ENCODE results near the gene KIAA0232. TPM values are rescaled to one million over a fixed set of nuclear protein-coding genes. Genes with fewer than 3 reads are reported as not detected.

The KIAA0232 gene
- total and polyA plus RNA-seq, 10 donors = 3.2 to 50.6 (median 34.5) TPM

DNA sequence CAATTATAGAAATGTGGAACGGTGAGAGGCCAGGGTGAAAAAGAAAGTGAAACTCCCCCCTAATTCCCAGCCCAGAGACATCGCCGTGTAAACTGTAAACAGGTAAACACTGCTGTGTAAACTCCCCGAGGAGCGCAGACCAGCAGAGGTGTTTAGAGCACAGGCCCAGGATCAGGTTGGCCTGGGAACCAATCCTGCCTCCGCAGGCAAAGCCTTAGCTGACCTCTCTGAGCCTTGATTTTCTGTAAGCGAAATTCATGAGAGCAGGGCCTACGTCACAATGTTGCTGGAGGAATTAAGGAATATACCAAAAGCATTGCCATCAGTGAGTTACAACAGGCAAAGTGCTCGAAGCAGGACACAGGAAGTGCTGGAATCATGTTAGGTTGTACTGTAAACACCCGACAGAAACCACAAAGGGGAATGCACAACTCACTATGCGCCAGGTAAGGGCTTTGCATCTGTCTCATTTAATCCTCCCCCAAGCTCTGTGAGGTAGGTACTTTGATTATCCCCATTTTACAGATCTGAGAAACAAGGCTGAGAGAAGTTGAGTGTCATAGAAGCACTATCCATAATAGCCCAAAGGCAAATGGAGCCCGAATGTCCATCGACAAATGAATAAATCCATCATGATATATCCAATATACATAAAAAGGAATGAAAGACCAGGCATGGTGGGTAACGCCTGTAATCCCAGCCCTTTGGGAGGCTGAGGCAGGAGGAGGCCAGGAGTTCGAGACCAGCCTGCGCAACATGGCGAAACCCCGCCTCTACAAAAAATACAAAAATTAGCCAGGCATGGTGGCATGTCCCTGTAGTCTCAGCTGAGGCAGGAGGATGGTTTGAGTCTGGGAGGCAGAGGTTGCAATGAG is 30.7 kb upstream of the KIAA0232 start:
- Histone ChIP-seq H3K9me3 (no peaks in the 10 kb centered on the region), H3K27me3 (replicated peaks in 1 of 7) (no peaks in the 10 kb centered on the region), H3K4me3 (peak overlapping the region in 1 of 8 donors; percentile 40), H3K27ac (peak overlapping the region in 5 of 8 donors; percentile 41 to 76 (median 70)), H3K36me3 (no peaks in the 10 kb centered on the region), H3K4me1 (peaks cover 6 to 61% (median 27%) of the 10 kb centered on the region in 6 donors)
- TF ChIP-seq, protein P1, sequence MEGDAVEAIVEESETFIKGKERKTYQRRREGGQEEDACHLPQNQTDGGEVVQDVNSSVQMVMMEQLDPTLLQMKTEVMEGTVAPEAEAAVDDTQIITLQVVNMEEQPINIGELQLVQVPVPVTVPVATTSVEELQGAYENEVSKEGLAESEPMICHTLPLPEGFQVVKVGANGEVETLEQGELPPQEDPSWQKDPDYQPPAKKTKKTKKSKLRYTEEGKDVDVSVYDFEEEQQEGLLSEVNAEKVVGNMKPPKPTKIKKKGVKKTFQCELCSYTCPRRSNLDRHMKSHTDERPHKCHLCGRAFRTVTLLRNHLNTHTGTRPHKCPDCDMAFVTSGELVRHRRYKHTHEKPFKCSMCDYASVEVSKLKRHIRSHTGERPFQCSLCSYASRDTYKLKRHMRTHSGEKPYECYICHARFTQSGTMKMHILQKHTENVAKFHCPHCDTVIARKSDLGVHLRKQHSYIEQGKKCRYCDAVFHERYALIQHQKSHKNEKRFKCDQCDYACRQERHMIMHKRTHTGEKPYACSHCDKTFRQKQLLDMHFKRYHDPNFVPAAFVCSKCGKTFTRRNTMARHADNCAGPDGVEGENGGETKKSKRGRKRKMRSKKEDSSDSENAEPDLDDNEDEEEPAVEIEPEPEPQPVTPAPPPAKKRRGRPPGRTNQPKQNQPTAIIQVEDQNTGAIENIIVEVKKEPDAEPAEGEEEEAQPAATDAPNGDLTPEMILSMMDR (IDR thresholded peaks at IDR 0.05 in 8 of 11, conservative IDR thresholded peaks at IDR 0.05 in 3 of 11) = no peak
- no peak for TF ChIP-seq POLR2A (IDR thresholded peaks at IDR 0.05)
- TF ChIP-seq POLR2AphosphoS5 (IDR thresholded peaks at IDR 0.05) = no peak
- intact Hi-C loops (cut with DNase I; ENCODE audit: low total_unique reads) = no loop called here
- 69 to 79% (median 73%) methylated on average over 18 of the region's 18 CpGs for WGBS, 5 donors
- no peak for DNase-seq

DNA sequence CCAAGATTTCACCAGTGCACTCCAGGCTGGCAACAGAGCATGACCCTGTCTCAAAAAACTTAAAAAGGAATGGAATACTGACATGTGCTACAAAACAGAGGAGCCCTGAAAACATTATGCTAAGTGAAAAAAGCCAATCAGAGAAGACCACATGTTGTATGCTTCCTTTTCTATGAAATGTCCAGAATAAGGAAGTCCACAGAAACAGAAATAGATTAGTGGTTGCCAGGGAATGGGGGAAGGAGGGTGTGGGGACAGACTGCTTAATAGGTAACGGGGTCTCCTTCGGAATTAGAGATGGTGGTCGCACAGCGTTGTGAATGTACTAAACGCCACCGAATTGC is 30.1 kb upstream of the KIAA0232 start:
- no peak for TF ChIP-seq POLR2A (IDR thresholded peaks at IDR 0.05)
- TF ChIP-seq POLR2AphosphoS5 (IDR thresholded peaks at IDR 0.05) = no peak
- TF ChIP-seq, protein P1 (IDR thresholded peaks at IDR 0.05 in 8 of 11, conservative IDR thresholded peaks at IDR 0.05 in 3 of 11) = no peak
- WGBS, 5 donors = 70 to 86% (median 79%) methylated on average over 6 of the region's 6 CpGs
- Histone ChIP-seq H3K27ac (peak overlapping the region in 2 of 8 donors; percentile 61 to 76), H3K4me1 (peaks cover 6 to 55% (median 24%) of the 10 kb centered on the region in 6 donors), H3K27me3 (replicated peaks in 1 of 7) (no peaks in the 10 kb centered on the region), H3K36me3 (no peaks in the 10 kb centered on the region), H3K4me3 (no peak overlapping the region), H3K9me3 (no peaks in the 10 kb centered on the region)
- intact Hi-C loops (cut with DNase I; ENCODE audit: low total_unique reads) = no loop called here
- no peak for DNase-seq

DNA sequence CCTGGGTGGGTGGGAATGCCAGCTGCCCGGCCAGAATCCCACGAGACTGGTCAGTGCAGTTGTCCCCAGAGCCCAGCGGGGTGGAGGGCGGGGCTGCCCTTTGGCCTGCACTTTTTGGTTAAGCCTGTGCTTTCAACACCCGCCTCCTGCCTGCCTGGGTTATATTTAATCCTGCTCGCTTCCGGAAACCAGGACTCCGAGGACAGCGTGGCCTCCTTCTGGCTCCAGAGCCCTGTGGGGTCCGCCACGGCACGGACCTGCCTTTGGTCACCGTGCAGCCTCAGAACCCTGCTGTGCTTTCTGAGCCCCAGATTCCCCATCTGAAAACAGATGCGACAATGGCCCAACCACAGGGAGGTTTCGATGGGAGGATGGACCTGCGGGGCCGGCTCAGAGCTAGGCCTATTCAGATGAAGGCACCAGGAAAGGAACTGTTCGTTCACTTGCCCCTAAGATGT is 29.4 kb upstream of the KIAA0232 start:
- intact Hi-C loops (cut with DNase I; ENCODE audit: low total_unique reads) = no loop called here
- H3K27ac ChIP-seq = no peak overlapping the region
- 88 to 95% (median 92%) methylated on average over 11 to 18 of the region's 18 CpGs for WGBS, 5 donors

DNA sequence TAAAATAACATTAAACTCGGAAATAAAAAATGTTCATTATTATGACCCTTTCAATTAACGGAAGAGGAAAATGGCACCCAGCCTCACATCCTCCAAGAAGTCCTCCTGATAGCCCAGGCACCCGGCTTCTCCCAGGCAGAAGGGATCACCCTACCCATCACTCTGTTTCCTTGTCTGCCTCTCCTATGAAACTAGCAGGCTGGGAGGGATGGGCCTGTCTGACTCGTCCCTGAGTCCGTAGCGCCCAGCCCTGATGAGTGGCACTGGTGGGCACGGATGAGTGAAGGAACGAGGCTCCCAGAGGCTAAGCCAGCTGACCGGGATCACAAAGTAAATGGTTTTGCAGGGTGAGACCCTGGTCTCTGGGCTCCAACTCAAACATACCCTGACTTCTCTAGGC is 28.6 kb upstream of the KIAA0232 start:
- Histone ChIP-seq H3K4me1 (peaks cover 5 to 42% (median 17%) of the 10 kb centered on the region in 6 donors), H3K27ac (no peak overlapping the region), H3K27me3 (replicated peaks in 1 of 7) (no peaks in the 10 kb centered on the region), H3K9me3 (no peaks in the 10 kb centered on the region), H3K36me3 (no peaks in the 10 kb centered on the region), H3K4me3 (no peak overlapping the region)
- TF ChIP-seq POLR2A (IDR thresholded peaks at IDR 0.05) = no peak
- TF ChIP-seq, protein P1 (IDR thresholded peaks at IDR 0.05 in 8 of 11, conservative IDR thresholded peaks at IDR 0.05 in 3 of 11) = no peak
- no peak for TF ChIP-seq POLR2AphosphoS5 (IDR thresholded peaks at IDR 0.05)
- intact Hi-C loops (cut with DNase I; ENCODE audit: low total_unique reads) = no loop called here
- DNase-seq = no peak
- WGBS, 5 donors = 84 to 97% (median 94%) methylated on average over 9 of the region's 9 CpGs

More for the DNA sequence above, 29.4 kb upstream of the KIAA0232 start:
- peaks cover 6 to 49% (median 20%) of the 10 kb centered on the region in 6 donors for H3K4me1 ChIP-seq
- H3K36me3 ChIP-seq = no peaks in the 10 kb centered on the region
- TF ChIP-seq, protein P1 (IDR thresholded peaks at IDR 0.05 in 8 of 11, conservative IDR thresholded peaks at IDR 0.05 in 3 of 11) = no peak
- TF ChIP-seq POLR2AphosphoS5 (IDR thresholded peaks at IDR 0.05) (no peak), POLR2A (IDR thresholded peaks at IDR 0.05) (no peak)
- H3K27me3 ChIP-seq (replicated peaks in 1 of 7) = no peaks in the 10 kb centered on the region
- H3K4me3 ChIP-seq = no peak overlapping the region
- H3K9me3 ChIP-seq = no peaks in the 10 kb centered on the region
- DNase-seq = no peak
